NOMO-1 treated with dmso at 0.1 percent for 144 hours (cell line): ENCODE measurements around the gene MUC4.
"Not testable (repeated sequence)": the region's sequence is repeated elsewhere in the genome, so short reads cannot be mapped to it uniquely, and the experiment has no call there.

ENCODE experiments used
- DNase-seq: peaks from one replicate; lab custom pipeline; 2025; ENCODE audit not compliant: unreplicated experiment; lab: John Stamatoyannopoulos, UW

The MUC4 gene

GRCh38 chr3:195744437-195744836 is 67.3 kb downstream of the MUC4 start:
- no peak for DNase-seq

GRCh38 chr3:195739561-195740111 is 72.1 kb downstream of the MUC4 start:
- DNase-seq = no peak

- no peak for DNase-seq
Observed at GRCh38 chr3:195738274-195739044, 73.3 kb downstream of the MUC4 start.

GRCh38 chr3:195737782-195738181 is 73.9 kb downstream of the MUC4 start:
- DNase-seq = not testable (repeated sequence)

- no peak for DNase-seq
Observed at GRCh38 chr3:195736866-195737490, 74.8 kb downstream of the MUC4 start.

- no peak for DNase-seq
Observed at GRCh38 chr3:195735036-195735695, 76.6 kb downstream of the MUC4 start.

GRCh38 chr3:195732940-195733339 is 78.8 kb downstream of the MUC4 start:
- DNase-seq = no peak

- no peak for DNase-seq
Observed at GRCh38 chr3:195731356-195731905, 80.3 kb downstream of the MUC4 start.

GRCh38 chr3:195729476-195730251 is 82.1 kb downstream of the MUC4 start:
- DNase-seq = no peak

- not testable (repeated sequence) for DNase-seq
Observed at GRCh38 chr3:195728789-195729188, 82.9 kb downstream of the MUC4 start.

- no peak for DNase-seq
Observed at GRCh38 chr3:195727606-195728195, 84.0 kb downstream of the MUC4 start.

- DNase-seq = not testable (repeated sequence)
Observed at GRCh38 chr3:195725916-195726740, 85.6 kb downstream of the MUC4 start.

GRCh38 chr3:195724363-195724762 is 87.4 kb downstream of the MUC4 start:
- not testable (repeated sequence) for DNase-seq

- DNase-seq = not testable (repeated sequence)
Observed at GRCh38 chr3:195722996-195723345, 88.8 kb downstream of the MUC4 start.

- not testable (repeated sequence) for DNase-seq
Observed at GRCh38 chr3:195722139-195722995, 89.4 kb downstream of the MUC4 start.

GRCh38 chr3:195720831-195721506 is 90.8 kb downstream of the MUC4 start, which contains the start of gene MUC20:
MUC20 (plus strand) TSS chr3:195720978; CDS start chr3:195721008, 30 bp downstream.
- DNase-seq = not testable (repeated sequence)

- not testable (repeated sequence) for DNase-seq
Observed at GRCh38 chr3:195719514-195720254, 92.0 kb downstream of the MUC4 start.
